ENCODE data around the gene MBOAT1.

DNA sequence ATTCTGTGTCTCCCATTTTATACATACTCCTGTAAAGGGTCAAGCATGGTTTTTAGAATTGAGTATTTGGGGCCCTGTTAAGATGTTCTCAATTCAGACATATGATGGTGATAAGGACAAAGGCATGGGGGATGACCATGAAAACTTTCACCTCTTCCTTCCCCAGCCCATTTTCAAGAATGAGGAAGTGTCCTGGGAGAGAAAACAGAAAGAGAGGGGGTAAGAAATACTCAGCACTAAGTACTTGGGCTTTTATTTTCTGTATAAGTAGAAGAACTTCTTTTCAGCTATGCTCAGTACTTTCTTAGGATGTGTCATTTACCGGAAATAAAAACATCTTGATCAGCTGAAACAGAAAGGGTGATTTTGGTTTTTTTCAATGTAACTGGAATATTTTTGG lies 10.9 kb upstream of the MBOAT1 start:
- TF ChIP-seq EP300 (IDR thresholded peaks at IDR 0.05; ENCODE audit: borderline replicate concordance) = no peak
- TF ChIP-seq CREB1 (IDR thresholded peaks at IDR 0.05; ENCODE audit: low read depth) = no peak
- TF ChIP-seq, protein P1, sequence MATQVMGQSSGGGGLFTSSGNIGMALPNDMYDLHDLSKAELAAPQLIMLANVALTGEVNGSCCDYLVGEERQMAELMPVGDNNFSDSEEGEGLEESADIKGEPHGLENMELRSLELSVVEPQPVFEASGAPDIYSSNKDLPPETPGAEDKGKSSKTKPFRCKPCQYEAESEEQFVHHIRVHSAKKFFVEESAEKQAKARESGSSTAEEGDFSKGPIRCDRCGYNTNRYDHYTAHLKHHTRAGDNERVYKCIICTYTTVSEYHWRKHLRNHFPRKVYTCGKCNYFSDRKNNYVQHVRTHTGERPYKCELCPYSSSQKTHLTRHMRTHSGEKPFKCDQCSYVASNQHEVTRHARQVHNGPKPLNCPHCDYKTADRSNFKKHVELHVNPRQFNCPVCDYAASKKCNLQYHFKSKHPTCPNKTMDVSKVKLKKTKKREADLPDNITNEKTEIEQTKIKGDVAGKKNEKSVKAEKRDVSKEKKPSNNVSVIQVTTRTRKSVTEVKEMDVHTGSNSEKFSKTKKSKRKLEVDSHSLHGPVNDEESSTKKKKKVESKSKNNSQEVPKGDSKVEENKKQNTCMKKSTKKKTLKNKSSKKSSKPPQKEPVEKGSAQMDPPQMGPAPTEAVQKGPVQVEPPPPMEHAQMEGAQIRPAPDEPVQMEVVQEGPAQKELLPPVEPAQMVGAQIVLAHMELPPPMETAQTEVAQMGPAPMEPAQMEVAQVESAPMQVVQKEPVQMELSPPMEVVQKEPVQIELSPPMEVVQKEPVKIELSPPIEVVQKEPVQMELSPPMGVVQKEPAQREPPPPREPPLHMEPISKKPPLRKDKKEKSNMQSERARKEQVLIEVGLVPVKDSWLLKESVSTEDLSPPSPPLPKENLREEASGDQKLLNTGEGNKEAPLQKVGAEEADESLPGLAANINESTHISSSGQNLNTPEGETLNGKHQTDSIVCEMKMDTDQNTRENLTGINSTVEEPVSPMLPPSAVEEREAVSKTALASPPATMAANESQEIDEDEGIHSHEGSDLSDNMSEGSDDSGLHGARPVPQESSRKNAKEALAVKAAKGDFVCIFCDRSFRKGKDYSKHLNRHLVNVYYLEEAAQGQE (IDR thresholded peaks at IDR 0.05; ENCODE audit: low read depth) = no peak
- TF ChIP-seq CEBPB (IDR thresholded peaks at IDR 0.05) = no peak
- TF ChIP-seq, protein P2, sequence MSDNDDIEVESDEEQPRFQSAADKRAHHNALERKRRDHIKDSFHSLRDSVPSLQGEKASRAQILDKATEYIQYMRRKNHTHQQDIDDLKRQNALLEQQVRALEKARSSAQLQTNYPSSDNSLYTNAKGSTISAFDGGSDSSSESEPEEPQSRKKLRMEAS (IDR thresholded peaks at IDR 0.05) = no peak
- no peak for TF ChIP-seq YY1 (IDR thresholded peaks at IDR 0.05; ENCODE audit: low read depth)
